SK-N-SH (cell line): ENCODE measurements around the gene PCNX2. TPM values are rescaled to one million over a fixed set of nuclear protein-coding genes. Genes with fewer than 3 reads are reported as not detected.

Experiments used
- CTCF ChIA-PET: fragments of 300-600, 350-600 bp; formaldehyde crosslinking; extraction: SDS; loops from one replicate; lab custom pipeline; 2021; lab: Yijun Ruan, JAX
- POLR2A ChIA-PET: fragments of 350-600 bp; sonication (Branson Sonifier 250); formaldehyde crosslinking; extraction: SDS; loops from one replicate; lab custom pipeline; 2020; ENCODE audit warnings: antibody characterized with exemption, inconsistent platforms; lab: Yijun Ruan, JAX
- DNase-seq: peaks from one replicate; pipeline ENCODE4 v3.0.0; 2012
- H2AFZ ChIP-seq: fragments of 200-600 bp; sonication (generic); 2 replicates; pipeline ENCODE4 v1.8.1; 2016; ENCODE audit warnings: antibody characterized with exemption, mild to moderate bottlenecking, low read depth
- H3F3A ChIP-seq: fragments of 200-600 bp; sonication (generic); replicated peaks from 2 replicates; pipeline ENCODE3; 2016; ENCODE audit warnings: antibody characterized with exemption, mild to moderate bottlenecking; ENCODE audit not compliant: insufficient read depth
- H3K27ac ChIP-seq, 2 experiments: fragments of 200-500 bp in 1 of 2; fragments of 200-600 bp in 1 of 2; sonication (Bioruptor generic) in 1 of 2; sonication (generic), shearing (Covaris generic) in 1 of 2; 2 replicates each; pipeline versions ENCODE4 v1.5.1 to v1.6.1; 2014 to 2016; ENCODE audit warnings: low read depth in 2 of 2, inconsistent platforms in 1 of 2, low read length in 1 of 2, mild to moderate bottlenecking in 1 of 2, mixed read lengths in 1 of 2
- H3K27me3 ChIP-seq: fragments of 200-600 bp; sonication (generic), shearing (Covaris generic); 2 replicates; pipeline ENCODE4 v1.6.1; 2016; ENCODE audit warnings: mixed run types; ENCODE audit not compliant: insufficient read depth
- H3K36me3 ChIP-seq, 2 experiments: fragments of 200-500 bp in 1 of 2; fragments of 200-600 bp in 1 of 2; sonication (Bioruptor generic) in 1 of 2; sonication (generic) in 1 of 2; replicated peaks in 1 of 2; 2 replicates each; pipeline versions ENCODE3 to v1.5.1; 2014 to 2016; ENCODE audit warnings: low read length in 1 of 2, mild to moderate bottlenecking in 1 of 2; ENCODE audit not compliant: insufficient read depth in 2 of 2, control insufficient read depth in 1 of 2
- H3K4me1 ChIP-seq, 2 experiments: fragments of 200-500 bp in 1 of 2; fragments of 200-600 bp in 1 of 2; sonication (Bioruptor generic) in 1 of 2; sonication (generic), shearing (Covaris generic) in 1 of 2; 2 replicates each; pipeline versions ENCODE4 v1.5.1 to v1.6.1; 2014 to 2016; ENCODE audit warnings: low read depth in 1 of 2, low read length in 1 of 2, mixed run types in 1 of 2; ENCODE audit not compliant: insufficient read depth in 2 of 2, control insufficient read depth in 1 of 2
- H3K4me2 ChIP-seq: fragments of 200-600 bp; sonication (generic), shearing (Covaris generic); 2 replicates; pipeline ENCODE4 v1.6.1; 2017; ENCODE audit warnings: mixed run types
- H3K4me3 ChIP-seq, 2 experiments: fragments of 200-500 bp in 1 of 2; fragments of 200-600 bp in 1 of 2; sonication (Bioruptor generic) in 1 of 2; sonication (generic), shearing (Covaris generic) in 1 of 2; 2 replicates each; pipeline versions ENCODE4 v1.5.1 to v1.8.1; 2014 to 2016; ENCODE audit warnings: low read depth in 2 of 2, inconsistent platforms in 1 of 2, low read length in 1 of 2, mild to moderate bottlenecking in 1 of 2, mixed read lengths in 1 of 2, moderate library complexity in 1 of 2
- H3K79me2 ChIP-seq: fragments of 200-600 bp; sonication (generic); 2 replicates; pipeline ENCODE4 v1.8.1; 2017; ENCODE audit warnings: mild to moderate bottlenecking; ENCODE audit not compliant: insufficient read depth
- H3K9ac ChIP-seq: fragments of 200-600 bp; sonication (generic); 2 replicates; pipeline ENCODE4 v1.6.1; 2017; ENCODE audit warnings: mixed run types
- H3K9me2 ChIP-seq: fragments of 200-600 bp; sonication (generic); 2 replicates; pipeline ENCODE4 v1.6.1; 2017; ENCODE audit warnings: mixed run types
- H3K9me3 ChIP-seq: fragments of 200-600 bp; sonication (generic); 2 replicates; pipeline ENCODE4 v1.6.1; 2017; ENCODE audit warnings: mixed run types, mild to moderate bottlenecking, moderate library complexity
- H4K20me1 ChIP-seq: fragments of 200-600 bp; sonication (generic); 2 replicates; pipeline ENCODE4 v1.6.1; 2017; ENCODE audit warnings: mild to moderate bottlenecking, mixed run types; ENCODE audit not compliant: insufficient read depth
- EP300 ChIP-seq, 2 experiments: IDR thresholded peaks; 2 replicates each; pipeline versions ENCODE4 v1.4.0 to v1.6.1; 2012; ENCODE audit warnings: borderline replicate concordance in 1 of 2, low read depth in 1 of 2, low read length in 1 of 2
- EZH2phosphoT487 ChIP-seq: fragments of 200-600 bp; sonication (generic); IDR thresholded peaks from 2 replicates; pipeline ENCODE4 v1.6.1; 2017; ENCODE audit warnings: low read depth, mixed run types, mild to moderate bottlenecking, antibody characterized with exemption, moderate library complexity, borderline replicate concordance
- FOSL2 ChIP-seq: IDR thresholded peaks from 2 replicates; pipeline ENCODE4 v1.4.0; 2012; ENCODE audit warnings: low read depth, mild to moderate bottlenecking, moderate library complexity, borderline replicate concordance
- GABPA ChIP-seq: IDR thresholded peaks from 2 replicates; pipeline ENCODE4 v1.4.0; 2012; ENCODE audit warnings: low read depth, mild to moderate bottlenecking
- GATA2 ChIP-seq: sonication (generic); formaldehyde crosslinking; IDR thresholded peaks from 2 replicates; pipeline ENCODE4 v1.5.0; 2020; ENCODE audit warnings: mild to moderate bottlenecking, missing genetic modification reagents
- MEF2A ChIP-seq: IDR thresholded peaks from 2 replicates; pipeline ENCODE4 v1.4.0; 2012; ENCODE audit warnings: low read depth, borderline replicate concordance
- RAD21 ChIP-seq: IDR thresholded peaks from 2 replicates; pipeline ENCODE4 v1.6.1; 2012; ENCODE audit warnings: mild to moderate bottlenecking, low read length
- RCOR1 ChIP-seq: fragments of 150-350 bp; IDR thresholded peaks from 2 replicates; pipeline ENCODE4 v1.6.1; 2017; ENCODE audit warnings: antibody characterized with exemption, low read length
- TAF1 ChIP-seq: IDR thresholded peaks from 2 replicates; pipeline ENCODE4 v1.6.1; 2012; ENCODE audit warnings: low read depth, mild to moderate bottlenecking, low read length, moderate library complexity, borderline replicate concordance
- TCF12 ChIP-seq: IDR thresholded peaks from 2 replicates; pipeline ENCODE4 v1.4.0; 2012
- TEAD4 ChIP-seq: IDR thresholded peaks from 2 replicates; pipeline ENCODE4 v1.4.0; 2012; ENCODE audit warnings: mild to moderate bottlenecking, borderline replicate concordance; ENCODE audit not compliant: insufficient read depth
- WGBS: methylation state at CpG from one replicate; pipeline ENCODE4 v1.1.6; 2017; ENCODE audit warnings: low lambda C conversion rate; 5-methylcytosine and 5-hydroxymethylcytosine counted together
- polyA plus RNA-seq, 3 experiments: library from polyadenylated mRNA; depleted of rRNA; stranded (reverse); fragments of >200 nt; gene quantifications; 2 replicates each; pipeline ENCODE4 v1.2.3, GENCODE V29; 2012

The PCNX2 gene
- polyA plus RNA-seq, 1 of the 3 experiments (the other 2 are of a cell fraction), result 10.6 TPM

GRCh38 chr1:233336554-233337456, 41.3 kb upstream of the PCNX2 start:
- H3K27ac ChIP-seq, result no peak overlapping the region
- H2AFZ ChIP-seq, result no peak overlapping the region
- H4K20me1 ChIP-seq, result no peaks in the 10 kb centered on the region
- H3K79me2 ChIP-seq, result no peaks in the 10 kb centered on the region
- no peak overlapping the region for H3K4me2 ChIP-seq
- no peak overlapping the region for H3K9ac ChIP-seq
- no peaks in the 10 kb centered on the region for H3K9me2 ChIP-seq
- no peaks in the 10 kb centered on the region for H3K9me3 ChIP-seq
- 80% methylated on average over 5 of the region's 5 CpGs for WGBS
- POLR2A ChIA-PET, result no interaction called here
- CTCF ChIA-PET, result interaction anchor here (0.9 to 1.1 kb wide), 2 partner anchors 33 to 35 kb away, joined by 3 read pairs; no protein-coding TSS in a partner anchor
- H3K27me3 ChIP-seq, result no peaks in the 10 kb centered on the region
- H3K4me3 ChIP-seq, result no peak overlapping the region
- H3K36me3 ChIP-seq, result no peaks in the 10 kb centered on the region
- no peaks in the 10 kb centered on the region; a peak in 1 of 4 replicates for H3K4me1 ChIP-seq
- DNase-seq, result no peak
- TF ChIP-seq EP300 (IDR thresholded peaks at IDR 0.05; ENCODE audit: borderline replicate concordance in 1 of 2, low read depth in 1 of 2, low read length in 1 of 2) (no peak), RCOR1 (no peak), EZH2phosphoT487 (no peak), RAD21 (no peak), TAF1 (no peak), MEF2A (no peak), TCF12 (no peak), FOSL2 (no peak), GABPA (no peak), GATA2 (CRISPR knock-in tag) (no peak)
- TF ChIP-seq, all 33 proteins: peak for 0
- H3F3A ChIP-seq, result no peaks in the 10 kb centered on the region

- DNase-seq, result no peak
- Histone ChIP-seq H3K9ac (no peak overlapping the region), H3K4me1 (no peaks in the 10 kb centered on the region; a peak in 1 of 4 replicates), H4K20me1 (no peaks in the 10 kb centered on the region), H3K79me2 (no peaks in the 10 kb centered on the region), H2AFZ (no peak overlapping the region), H3K4me2 (no peak overlapping the region), H3K9me3 (no peaks in the 10 kb centered on the region), H3K27ac (no peak overlapping the region), H3K27me3 (peaks cover 2% of the 10 kb centered on the region; the same call in 1 of the 2 replicates), H3F3A (no peaks in the 10 kb centered on the region)
- POLR2A ChIA-PET, result no interaction called here
- CTCF ChIA-PET, result interaction anchor here (1.1 to 1.6 kb wide), 2 partner anchors 8 to 29 kb away, joined by 4 to 5 read pairs; no protein-coding TSS in a partner anchor
- WGBS, result 75% methylated on average over 7 of the region's 7 CpGs
- TF ChIP-seq TEAD4, result no peak
- TF ChIP-seq, all 33 proteins: peak for 0
- Histone ChIP-seq H3K36me3 (no peaks in the 10 kb centered on the region), H3K9me2 (no peaks in the 10 kb centered on the region), H3K4me3 (no peak overlapping the region)
These were observed 38.6 kb upstream of the PCNX2 start for GRCh38 chr1:233334092-233334491.
